Right atrium auricular region (tissue), 2 donors: ENCODE data around the gene CA6. TPM values are rescaled to one million over a fixed set of nuclear protein-coding genes. Genes with fewer than 3 reads are reported as not detected.

Source experiments
- DNase-seq: peaks from one replicate; pipeline ENCODE4 v3.0.0-alpha.2; 2019; ENCODE audit warnings: low spot score
- H3K27ac ChIP-seq, 2 donors: fragments of 200-600 bp; sonication (generic); 1 replicate in 1 of 2; 2 replicates in 1 of 2; pipeline ENCODE4 v1.5.1; 2016 to 2019
- H3K27me3 ChIP-seq, 2 donors: fragments of 200-600 bp; sonication (generic); one replicate each; pipeline versions ENCODE4 v1.5.1 to v1.6.0; 2017 to 2019
- H3K36me3 ChIP-seq: fragments of 200-600 bp; sonication (generic); one replicate; pipeline ENCODE4 v1.5.1; 2016
- H3K4me1 ChIP-seq, 2 donors: fragments of 200-600 bp; sonication (generic); one replicate each; pipeline versions ENCODE4 v1.5.1 to v1.6.0; 2017 to 2019
- H3K4me3 ChIP-seq, 2 donors: fragments of 200-600 bp; sonication (generic); 1 replicate in 1 of 2; 2 replicates in 1 of 2; pipeline ENCODE4 v1.5.1; 2017 to 2019; ENCODE audit warnings: mild to moderate bottlenecking in 1 of 2, moderate library complexity in 1 of 2
- H3K9me3 ChIP-seq, 2 donors: fragments of 200-600 bp; sonication (generic); one replicate each; pipeline ENCODE4 v1.5.1; 2019
- CTCF ChIP-seq, 2 donors: fragments of 200-600 bp; sonication (generic); IDR thresholded peaks; one replicate each; pipeline ENCODE4 v1.5.1; 2019; ENCODE audit warnings: antibody characterized with exemption in 2 of 2
- total RNA-seq, 2 donors: library from RNA; depleted of rRNA; stranded (reverse); fragments of >200 nt; gene quantifications; one replicate each; pipeline ENCODE4 v1.1.0, GENCODE V29; 2016

Gene CA6
- total RNA-seq, 2 donors from 2014 or later, result not detected

DNA sequence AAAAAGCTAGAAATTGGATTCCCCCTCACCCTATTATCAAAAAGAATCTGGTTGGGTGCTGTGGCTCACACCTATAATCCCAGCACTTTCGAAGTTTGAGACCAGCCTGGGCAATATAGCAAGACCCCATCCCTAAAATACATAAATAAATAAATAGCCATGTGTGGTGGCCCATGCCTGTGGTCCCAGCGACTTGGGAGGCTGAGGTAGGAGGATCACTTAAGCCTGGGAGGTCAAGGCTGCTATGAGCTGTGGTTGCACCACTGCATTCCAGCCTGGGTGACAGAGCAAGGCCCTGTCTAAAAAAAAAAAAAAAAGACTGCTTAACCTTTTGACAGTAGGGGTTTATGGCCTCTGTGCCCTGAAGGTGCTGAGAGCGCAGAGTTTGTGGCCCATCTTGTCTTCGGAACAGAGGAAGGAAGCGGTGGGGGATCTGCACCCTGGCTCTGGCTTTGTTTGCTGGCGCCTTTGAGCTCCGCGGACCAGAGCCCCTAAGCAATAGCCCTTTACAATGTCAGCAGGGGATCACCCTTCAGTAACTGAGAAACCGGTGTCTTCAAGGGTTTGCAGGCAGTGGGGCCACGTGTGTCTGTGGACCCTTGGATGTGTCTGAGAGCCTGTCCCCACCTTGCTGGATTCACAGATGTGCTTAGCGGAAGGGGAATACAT lies 58.5 kb downstream of the CA6 start:
- no peaks in the 10 kb centered on the region for H3K9me3 ChIP-seq
- TF ChIP-seq CTCF (IDR thresholded peaks at IDR 0.05), result no peak
- no peak for DNase-seq

DNA sequence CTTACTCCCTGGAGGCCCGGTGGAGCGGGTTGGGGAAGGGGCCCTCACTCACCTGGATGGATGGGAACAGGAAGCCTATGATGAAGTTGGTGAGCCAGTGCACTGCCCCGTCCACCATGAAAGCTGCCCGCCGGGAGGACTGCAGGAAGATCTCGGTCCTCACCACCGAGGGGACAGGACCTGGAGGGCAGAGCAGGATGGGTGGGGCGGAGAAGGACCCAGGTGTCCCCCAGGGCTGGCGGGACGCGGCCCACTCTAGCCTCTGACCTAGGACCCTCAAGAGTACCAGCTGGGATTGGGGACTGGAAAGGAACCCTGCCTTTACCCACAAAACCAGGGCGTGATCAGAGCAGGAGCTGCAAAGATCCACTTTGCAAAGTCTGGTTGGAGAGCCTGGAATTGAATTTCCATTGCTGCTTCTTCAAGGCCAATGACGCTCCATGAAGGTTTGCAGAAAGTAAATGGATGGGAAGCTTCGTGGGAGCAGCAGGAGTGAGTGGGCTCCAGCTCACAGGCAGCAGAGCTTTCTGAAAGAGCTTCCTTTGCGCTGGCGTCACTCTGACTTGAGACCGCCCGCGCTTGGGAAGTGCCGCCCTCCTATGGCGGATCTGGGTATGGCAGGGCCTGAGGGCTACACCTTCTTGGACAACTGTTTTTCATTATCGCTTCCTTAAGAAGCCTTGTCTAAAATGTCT lies 59.2 kb downstream of the CA6 start:
- TF ChIP-seq CTCF (IDR thresholded peaks at IDR 0.05), result peak; percentile 96 to 97
- no peak overlapping the region for H3K4me3 ChIP-seq
- DNase-seq, result peak; percentile 87
- no peaks in the 10 kb centered on the region for H3K36me3 ChIP-seq
- H3K4me1 ChIP-seq, result peaks cover 0 to 7% of the 10 kb centered on the region in 2 donors
- no peak overlapping the region for H3K27ac ChIP-seq
- H3K27me3 ChIP-seq, result no peaks in the 10 kb centered on the region
- H3K9me3 ChIP-seq, result no peaks in the 10 kb centered on the region

More for the DNA sequence above, 58.5 kb downstream of the CA6 start:
- H3K4me3 ChIP-seq, result no peak overlapping the region
- H3K4me1 ChIP-seq, result peaks cover 0 to 6% of the 10 kb centered on the region in 2 donors
- H3K27me3 ChIP-seq, result no peaks in the 10 kb centered on the region
- H3K27ac ChIP-seq, result no peak overlapping the region
- no peaks in the 10 kb centered on the region for H3K36me3 ChIP-seq

- H3K4me1 ChIP-seq, result peaks cover 0 to 12% of the 10 kb centered on the region in 2 donors
- H3K27me3 ChIP-seq, result no peaks in the 10 kb centered on the region
- H3K9me3 ChIP-seq, result no peaks in the 10 kb centered on the region
- TF ChIP-seq CTCF (IDR thresholded peaks at IDR 0.05), result peak in 1 of 2 donors; percentile 12
- H3K27ac ChIP-seq, result no peak overlapping the region
- H3K4me3 ChIP-seq, result no peak overlapping the region
- H3K36me3 ChIP-seq, result no peaks in the 10 kb centered on the region
- no peak for DNase-seq
Measured at GRCh38 chr1:9005395-9005708, 59.7 kb downstream of the CA6 start.

GRCh38 chr1:9006956-9007615 lies 61.4 kb downstream of the CA6 start:
- H3K27me3 ChIP-seq, result no peaks in the 10 kb centered on the region
- no peaks in the 10 kb centered on the region for H3K36me3 ChIP-seq
- no peaks in the 10 kb centered on the region for H3K9me3 ChIP-seq
- no peak for TF ChIP-seq CTCF (IDR thresholded peaks at IDR 0.05)
- no peak overlapping the region for H3K4me3 ChIP-seq
- H3K27ac ChIP-seq, result no peak overlapping the region
- peaks cover 0 to 18% of the 10 kb centered on the region in 2 donors for H3K4me1 ChIP-seq
- no peak for DNase-seq

GRCh38 chr1:9008236-9008635 lies 62.6 kb downstream of the CA6 start:
- Histone ChIP-seq H3K27me3 (no peaks in the 10 kb centered on the region), H3K27ac (no peak overlapping the region), H3K9me3 (no peaks in the 10 kb centered on the region), H3K4me1 (peaks cover 0 to 18% of the 10 kb centered on the region in 2 donors), H3K36me3 (no peaks in the 10 kb centered on the region), H3K4me3 (no peak overlapping the region)
- DNase-seq, result no peak
- no peak for TF ChIP-seq CTCF (IDR thresholded peaks at IDR 0.05)
